WERI-Rb-1 (cell line): ENCODE results near the gene NR0B2.
"Not testable (repeated sequence)": the region's sequence is repeated elsewhere in the genome, so short reads cannot be mapped to it uniquely, and the experiment has no call there.

Experiments used
- DNase-seq: peaks from one replicate; pipeline ENCODE4 v3.0.0-alpha.2; 2020
- H3K27ac ChIP-seq: fragments of 250-450 bp; sonication (Bioruptor Pico); 2 replicates; pipeline ENCODE4 v1.5.1; 2020; ENCODE audit warnings: mild to moderate bottlenecking, moderate library complexity
- H3K27me3 ChIP-seq: fragments of 250-450 bp; sonication (Bioruptor Pico); 2 replicates; pipeline ENCODE4 v1.5.1; 2021; ENCODE audit warnings: mild to moderate bottlenecking, low read depth, moderate library complexity; ENCODE audit not compliant: insufficient read depth, severe bottlenecking
- H3K36me3 ChIP-seq: fragments of 250-450 bp; sonication (Bioruptor Pico); 2 replicates; pipeline ENCODE4 v1.5.1; 2020; ENCODE audit warnings: mild to moderate bottlenecking, moderate library complexity
- H3K4me3 ChIP-seq: 2 replicates; pipeline ENCODE4 v1.5.1; 2011; ENCODE audit warnings: low read depth, mild to moderate bottlenecking, control low read depth, low read length
- H3K9me3 ChIP-seq: fragments of 250-450 bp; sonication (Bioruptor Pico); 2 replicates; pipeline ENCODE4 v1.5.1; 2021; ENCODE audit warnings: mild to moderate bottlenecking, moderate library complexity; ENCODE audit not compliant: severe bottlenecking
- TF ChIP-seq, protein P1 (sequence below): IDR thresholded peaks from 2 replicates; pipeline ENCODE4 v1.5.1; 2011; ENCODE audit warnings: low read depth, mild to moderate bottlenecking, control low read depth, inconsistent platforms, low read length

Gene NR0B2

DNA sequence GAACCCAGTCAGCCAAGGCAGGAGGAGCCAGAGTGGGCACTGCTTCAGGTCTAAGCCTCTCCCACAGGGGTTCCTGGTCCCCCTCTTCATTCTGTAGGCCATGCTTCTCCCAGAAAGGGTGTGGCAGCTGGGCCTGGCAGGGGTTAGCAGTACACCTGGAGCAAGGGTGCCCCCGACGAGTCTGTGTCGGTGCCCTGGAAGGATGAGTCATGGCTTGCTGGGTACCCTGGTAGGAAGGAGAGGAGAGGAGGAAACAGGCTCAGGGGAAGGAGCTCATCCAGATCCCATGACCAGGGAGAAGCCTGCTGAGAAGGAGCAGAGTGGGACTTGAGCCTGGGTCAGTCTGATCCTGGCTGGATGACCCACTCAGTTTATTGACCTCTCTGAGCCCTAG lies 36.1 kb upstream of the NR0B2 start:
- Histone ChIP-seq H3K27ac (no peak overlapping the region), H3K36me3 (peaks cover 26% of the 10 kb centered on the region), H3K4me3 (no peak overlapping the region), H3K27me3 (no peaks in the 10 kb centered on the region), H3K9me3 (no peaks in the 10 kb centered on the region)
- TF ChIP-seq, protein P1, sequence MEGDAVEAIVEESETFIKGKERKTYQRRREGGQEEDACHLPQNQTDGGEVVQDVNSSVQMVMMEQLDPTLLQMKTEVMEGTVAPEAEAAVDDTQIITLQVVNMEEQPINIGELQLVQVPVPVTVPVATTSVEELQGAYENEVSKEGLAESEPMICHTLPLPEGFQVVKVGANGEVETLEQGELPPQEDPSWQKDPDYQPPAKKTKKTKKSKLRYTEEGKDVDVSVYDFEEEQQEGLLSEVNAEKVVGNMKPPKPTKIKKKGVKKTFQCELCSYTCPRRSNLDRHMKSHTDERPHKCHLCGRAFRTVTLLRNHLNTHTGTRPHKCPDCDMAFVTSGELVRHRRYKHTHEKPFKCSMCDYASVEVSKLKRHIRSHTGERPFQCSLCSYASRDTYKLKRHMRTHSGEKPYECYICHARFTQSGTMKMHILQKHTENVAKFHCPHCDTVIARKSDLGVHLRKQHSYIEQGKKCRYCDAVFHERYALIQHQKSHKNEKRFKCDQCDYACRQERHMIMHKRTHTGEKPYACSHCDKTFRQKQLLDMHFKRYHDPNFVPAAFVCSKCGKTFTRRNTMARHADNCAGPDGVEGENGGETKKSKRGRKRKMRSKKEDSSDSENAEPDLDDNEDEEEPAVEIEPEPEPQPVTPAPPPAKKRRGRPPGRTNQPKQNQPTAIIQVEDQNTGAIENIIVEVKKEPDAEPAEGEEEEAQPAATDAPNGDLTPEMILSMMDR = no peak
- no peak for DNase-seq

GRCh38 chr1:26949266-26949925 lies 35.6 kb upstream of the NR0B2 start:
- TF ChIP-seq, protein P1 = no peak
- no peaks in the 10 kb centered on the region for H3K9me3 ChIP-seq
- H3K36me3 ChIP-seq = peaks cover 32% of the 10 kb centered on the region
- DNase-seq = no peak
- no peak overlapping the region for H3K4me3 ChIP-seq
- H3K27ac ChIP-seq = no peak overlapping the region
- no peaks in the 10 kb centered on the region for H3K27me3 ChIP-seq

- not testable (repeated sequence) for H3K27ac ChIP-seq
Observed at GRCh38 chr1:26948725-26949057, 34.9 kb upstream of the NR0B2 start.

GRCh38 chr1:26946270-26946669 lies 32.5 kb upstream of the NR0B2 start:
- TF ChIP-seq, protein P1 = no peak
- Histone ChIP-seq H3K9me3 (no peaks in the 10 kb centered on the region), H3K27ac (no peak overlapping the region), H3K27me3 (no peaks in the 10 kb centered on the region), H3K4me3 (no peak overlapping the region), H3K36me3 (peaks cover 63% of the 10 kb centered on the region)
- DNase-seq = no peak

More at GRCh38 chr1:26948725-26949057, 34.9 kb upstream of the NR0B2 start:
- not testable (repeated sequence) for DNase-seq, H3K9me3 ChIP-seq, H3K4me3 ChIP-seq, H3K27me3 ChIP-seq
- peaks cover 39% of the 10 kb centered on the region for H3K36me3 ChIP-seq

GRCh38 chr1:26945728-26946127 lies 32.0 kb upstream of the NR0B2 start:
- no peak overlapping the region for H3K27ac ChIP-seq
- no peaks in the 10 kb centered on the region for H3K27me3 ChIP-seq
- H3K9me3 ChIP-seq = no peaks in the 10 kb centered on the region
- no peak overlapping the region for H3K4me3 ChIP-seq
- H3K36me3 ChIP-seq = peaks cover 65% of the 10 kb centered on the region
- no peak for DNase-seq
- TF ChIP-seq, protein P1 = no peak

- Histone ChIP-seq H3K27me3 (no peaks in the 10 kb centered on the region), H3K9me3 (no peaks in the 10 kb centered on the region), H3K27ac (no peak overlapping the region), H3K4me3 (no peak overlapping the region), H3K36me3 (peaks cover 71% of the 10 kb centered on the region)
- TF ChIP-seq, protein P1 = no peak
- no peak for DNase-seq
Observed at GRCh38 chr1:26945138-26945537, 31.4 kb upstream of the NR0B2 start.
